Cerebellar cortex (tissue), 1 donor: Measurements from ENCODE around the gene CCDC137.

ENCODE experiments used
- DNase-seq: peaks from one replicate; pipeline ENCODE4 v3.0.0-alpha.2; 2015; ENCODE audit warnings: low spot score

Gene CCDC137

GRCh38 chr17:81701288-81702071 is 34.9 kb downstream of the CCDC137 start:
- no peak for DNase-seq

GRCh38 chr17:81702934-81703746 is 36.6 kb downstream of the CCDC137 start, which contains the start of gene MRPL12:
TSS of gene MRPL12 (plus strand) at chr17:81703367. CDS start at chr17:81703502, 135 bp downstream.
- peak; percentile 94 for DNase-seq

GRCh38 chr17:81703747-81704654 is 37.5 kb downstream of the CCDC137 start:
- no peak for DNase-seq

GRCh38 chr17:81705518-81706231 is 39.1 kb downstream of the CCDC137 start:
- no peak for DNase-seq

- DNase-seq: no peak
These were observed 39.7 kb downstream of the CCDC137 start for GRCh38 chr17:81706232-81706611.

- no peak for DNase-seq
These were observed 40.5 kb downstream of the CCDC137 start for GRCh38 chr17:81706757-81707624.

- DNase-seq: no peak
These were observed 41.4 kb downstream of the CCDC137 start for GRCh38 chr17:81707725-81708646.

GRCh38 chr17:81708739-81709185 is 42.2 kb downstream of the CCDC137 start:
- DNase-seq: no peak

GRCh38 chr17:81710514-81711308 is 44.2 kb downstream of the CCDC137 start:
- DNase-seq: peak; percentile 64

- DNase-seq: peak; percentile 57
These were observed 45.4 kb downstream of the CCDC137 start, which contains the start of gene SLC25A10 for GRCh38 chr17:81711814-81712467. TSS of gene SLC25A10 (plus strand) at chr17:81712284. CDS start at chr17:81712427, 143 bp downstream.

- no peak for DNase-seq
These were observed 46.0 kb downstream of the CCDC137 start for GRCh38 chr17:81712468-81713003.

GRCh38 chr17:81713004-81713555 is 46.5 kb downstream of the CCDC137 start:
- DNase-seq: no peak

- no peak for DNase-seq
These were observed 47.2 kb downstream of the CCDC137 start for GRCh38 chr17:81713556-81714411.

- no peak for DNase-seq
These were observed 48.0 kb downstream of the CCDC137 start for GRCh38 chr17:81714412-81715106.

GRCh38 chr17:81715107-81715871 is 48.8 kb downstream of the CCDC137 start:
- no peak for DNase-seq
